NCI-H187 treated with DMSO at 0.1 percent for 48 hours (cell line): Measurements from ENCODE around the gene SLC39A13.

ENCODE experiments used
- DNase-seq: peaks from one replicate; lab custom pipeline; 2025; lab: John Stamatoyannopoulos, UW

The SLC39A13 gene

DNA sequence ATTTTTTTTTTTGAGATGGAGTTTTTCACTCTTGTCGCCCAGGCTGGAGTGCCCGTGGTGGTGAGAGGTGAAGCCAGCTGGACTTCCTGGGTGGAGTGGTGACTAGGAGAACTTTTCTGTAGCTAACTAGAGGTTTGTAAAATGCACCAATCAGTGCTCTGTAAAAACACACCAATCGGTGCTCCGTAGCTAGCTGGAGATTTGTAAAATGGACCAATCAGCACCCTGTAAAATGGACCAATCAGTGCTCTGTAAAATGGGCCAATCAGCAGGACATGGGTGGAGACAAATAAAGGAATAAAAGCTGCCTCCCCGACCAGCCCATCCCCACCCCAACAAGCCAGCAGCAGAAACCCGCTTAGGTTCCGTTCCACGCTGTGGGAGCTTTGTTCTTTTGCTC lies 45.0 kb downstream of the SLC39A13 start:
- DNase-seq, result no peak

DNA sequence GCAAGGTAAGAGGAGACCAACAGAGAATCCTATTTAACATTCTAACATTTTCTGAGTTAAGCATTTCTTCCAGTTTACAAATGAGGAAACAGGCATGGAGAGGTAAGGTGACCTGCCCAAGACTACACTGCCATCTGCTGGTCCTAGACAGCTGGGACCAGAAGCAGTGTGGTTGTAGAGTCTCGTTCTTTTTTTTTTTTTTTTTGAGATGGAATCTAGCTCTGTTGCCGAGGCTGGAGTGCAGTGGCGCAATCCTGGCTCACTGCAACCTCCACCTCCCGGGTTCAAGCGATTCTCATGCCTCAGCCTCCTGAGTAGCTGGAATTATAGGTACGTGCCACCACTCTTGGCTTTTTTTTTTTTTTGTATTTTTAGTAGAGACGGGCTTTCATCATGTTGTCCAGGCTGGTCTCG lies 45.9 kb downstream of the SLC39A13 start:
- peak; percentile 83 for DNase-seq

DNA sequence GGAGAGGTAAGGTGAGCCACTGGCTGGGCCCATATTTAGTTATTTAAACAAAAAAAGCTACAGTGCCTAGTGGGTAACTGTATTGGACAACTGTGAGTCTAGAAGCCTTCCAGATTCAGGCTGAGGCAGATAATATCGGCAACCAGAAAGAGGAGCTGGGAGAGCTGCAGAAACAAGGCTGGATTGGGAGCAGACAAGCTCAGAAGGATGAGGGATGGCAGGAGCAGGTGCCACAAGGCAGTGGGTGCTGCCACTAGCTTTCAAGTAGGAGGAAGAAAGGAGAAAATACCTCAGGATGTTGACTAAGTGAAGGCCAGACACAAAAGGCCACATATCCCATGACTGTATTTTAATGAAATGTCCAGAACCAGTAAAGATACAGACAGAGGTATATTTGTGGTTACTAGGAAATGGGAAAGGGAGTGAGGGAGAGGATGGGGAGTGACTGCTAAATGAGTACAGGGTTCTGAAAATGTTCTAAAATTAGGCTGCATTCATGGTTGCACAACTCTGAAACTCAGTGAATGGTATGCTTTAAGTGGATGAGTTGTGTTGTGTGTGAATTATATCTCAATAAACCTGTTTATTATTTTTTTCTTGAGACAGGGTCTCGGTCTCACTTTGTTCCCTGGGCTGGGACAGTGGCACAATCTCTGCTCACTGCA lies 52.3 kb downstream of the SLC39A13 start:
- DNase-seq, result no peak

DNA sequence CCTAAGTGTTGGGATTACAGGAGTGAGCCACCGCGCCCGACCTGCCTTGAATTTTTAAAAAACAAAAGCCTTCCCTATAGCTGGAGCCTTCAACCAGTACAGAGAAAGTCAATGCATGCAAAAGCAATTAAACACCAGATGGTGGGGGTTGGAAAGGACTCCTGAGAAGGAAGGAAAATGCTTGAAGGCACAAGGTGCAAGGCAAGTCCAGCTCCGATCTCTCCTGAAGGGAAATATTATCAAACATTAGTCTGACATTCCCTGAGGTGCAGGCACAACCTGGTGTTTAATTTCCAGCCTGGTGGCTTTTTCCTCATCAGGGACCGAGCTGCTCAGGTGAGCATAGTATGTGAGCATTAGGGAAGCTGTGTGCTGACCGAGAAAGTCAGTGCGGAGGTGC lies 53.5 kb downstream of the SLC39A13 start:
- DNase-seq, result no peak

DNA sequence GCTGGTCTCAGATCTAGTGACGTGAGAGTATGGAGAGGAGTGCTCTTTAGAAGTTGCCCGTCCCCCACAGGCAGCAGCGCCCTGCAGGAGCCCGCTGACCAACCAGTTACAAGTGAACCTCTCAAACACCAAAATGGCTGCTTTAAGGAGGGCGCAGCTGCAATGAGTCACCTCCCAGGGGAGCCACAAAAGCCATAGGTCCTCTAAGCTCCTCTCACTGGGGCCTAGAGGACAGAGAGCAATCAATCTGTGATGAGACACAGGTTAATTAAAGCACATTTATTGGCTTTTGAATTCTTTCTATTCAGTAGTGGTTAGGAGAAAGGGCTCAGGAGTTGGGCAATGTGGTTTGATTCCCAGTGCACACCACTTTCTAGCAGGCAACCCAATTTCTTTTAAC lies 56.1 kb downstream of the SLC39A13 start:
- peak; percentile 97 for DNase-seq
